Measurements from ENCODE around the gene KATNAL2. TPM values are rescaled to one million over a fixed set of nuclear protein-coding genes. Genes with fewer than 3 reads are reported as not detected.
A peak's percentile ranks its signal among the peaks of the same experiment; 100 is the strongest.
"Not testable (repeated sequence)": the region's sequence is repeated elsewhere in the genome, so short reads cannot be mapped to it uniquely, and the experiment has no call there.

The KATNAL2 gene
- total and polyA plus RNA-seq, 7 experiments from 2014 or later: 1.1 to 2.8 (median 1.7) TPM; not detected in 2

DNA sequence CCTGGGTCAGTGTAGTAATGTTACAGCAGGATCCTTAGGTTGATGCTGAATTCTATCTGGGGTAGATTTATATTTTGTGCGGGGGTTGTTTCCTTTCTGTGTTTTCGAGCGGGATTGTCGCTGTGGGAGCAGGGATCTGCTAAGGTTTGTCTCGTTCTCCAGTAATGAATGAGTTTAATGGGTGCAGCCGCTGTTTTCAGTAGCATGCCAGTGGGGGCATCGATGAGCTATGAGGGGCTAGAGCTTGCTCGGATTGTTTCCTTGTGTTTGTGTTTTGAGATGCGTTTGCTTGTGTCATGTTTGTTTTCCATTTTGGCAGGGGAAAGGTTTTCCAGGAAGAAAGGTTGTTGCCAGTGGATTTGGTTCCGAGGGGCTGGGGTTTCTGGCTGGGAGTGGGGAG lies 48.9 kb downstream of the KATNAL2 start:
- H3K27me3 Mint-ChIP-seq; ATAC-seq; H3K27ac ChIP-seq (ENCODE audit: low read depth, low read length); DNase-seq; H3K4me1 Mint-ChIP-seq; H3K27ac Mint-ChIP-seq; H3K36me3 ChIP-seq (ENCODE audit: control insufficient read depth in 2 of 3, insufficient read depth in 3 of 3, low read length in 3 of 3); H3K9me3 ChIP-seq (ENCODE audit: control insufficient read depth in 2 of 3, low read length in 3 of 3); H3K27me3 ChIP-seq (ENCODE audit: control insufficient read depth in 2 of 2, insufficient read depth in 2 of 2, low read length in 2 of 2); H3K4me1 ChIP-seq (ENCODE audit: control insufficient read depth in 2 of 2, insufficient read depth in 2 of 2, low read length in 2 of 2); H3K4me3 Mint-ChIP-seq; CTCF ChIA-PET; intact Hi-C loops (cut with micrococcal nuclease); POLR2A ChIA-PET; H3K4me3 ChIP-seq (ENCODE audit: low read length); H3K36me3 Mint-ChIP-seq: not testable (repeated sequence)
- H3K9me3 Mint-ChIP-seq: peaks cover 0 to 19% (median 2%) of the 10 kb centered on the region in 11 donors

DNA sequence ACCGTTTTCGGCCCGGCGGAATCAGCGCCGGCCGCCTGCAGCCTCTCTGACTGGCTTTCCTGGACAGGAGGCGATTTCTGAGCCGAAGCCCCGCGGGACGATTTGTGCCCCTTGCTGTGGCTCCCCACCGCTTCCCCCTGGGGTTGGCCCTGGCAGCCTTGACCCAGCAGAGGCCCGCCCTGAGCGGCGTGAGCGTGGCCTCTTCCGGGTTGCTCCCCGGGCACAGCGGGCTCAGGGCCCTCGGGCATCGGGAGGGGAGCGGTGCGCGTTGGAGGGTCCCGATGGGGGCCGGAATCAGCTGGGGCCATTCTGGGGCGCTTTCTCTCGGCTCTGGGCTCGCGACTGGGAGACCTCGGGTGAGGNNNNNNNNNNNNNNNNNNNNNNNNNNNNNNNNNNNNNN lies 52.1 kb downstream of the KATNAL2 start:
- H3K4me1 ChIP-seq (ENCODE audit: control insufficient read depth in 2 of 2, insufficient read depth in 2 of 2, low read length in 2 of 2); H3K4me1 Mint-ChIP-seq; H3K36me3 Mint-ChIP-seq; H3K27me3 Mint-ChIP-seq; ATAC-seq; H3K27ac Mint-ChIP-seq; H3K4me3 ChIP-seq (ENCODE audit: low read length); H3K9me3 ChIP-seq (ENCODE audit: control insufficient read depth in 2 of 3, low read length in 3 of 3); H3K4me3 Mint-ChIP-seq; H3K36me3 ChIP-seq (ENCODE audit: control insufficient read depth in 2 of 3, insufficient read depth in 3 of 3, low read length in 3 of 3); DNase-seq; intact Hi-C loops (cut with micrococcal nuclease); H3K27me3 ChIP-seq (ENCODE audit: control insufficient read depth in 2 of 2, insufficient read depth in 2 of 2, low read length in 2 of 2); POLR2A ChIA-PET; H3K27ac ChIP-seq (ENCODE audit: low read depth, low read length); CTCF ChIA-PET: not testable (repeated sequence)
- H3K9me3 Mint-ChIP-seq: peaks cover 0 to 17% (median 0%) of the 10 kb centered on the region in 11 donors

DNA sequence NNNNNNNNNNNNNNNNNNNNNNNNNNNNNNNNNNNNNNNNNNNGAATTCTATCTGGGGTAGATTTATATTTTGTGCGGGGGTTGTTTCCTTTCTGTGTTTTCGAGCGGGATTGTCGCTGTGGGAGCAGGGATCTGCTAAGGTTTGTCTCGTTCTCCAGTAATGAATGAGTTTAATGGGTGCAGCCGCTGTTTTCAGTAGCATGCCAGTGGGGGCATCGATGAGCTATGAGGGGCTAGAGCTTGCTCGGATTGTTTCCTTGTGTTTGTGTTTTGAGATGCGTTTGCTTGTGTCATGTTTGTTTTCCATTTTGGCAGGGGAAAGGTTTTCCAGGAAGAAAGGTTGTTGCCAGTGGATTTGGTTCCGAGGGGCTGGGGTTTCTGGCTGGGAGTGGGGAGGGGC lies 102.5 kb downstream of the KATNAL2 start:
- H3K36me3 Mint-ChIP-seq; H3K4me3 ChIP-seq (ENCODE audit: low read length); H3K27me3 Mint-ChIP-seq; ATAC-seq; H3K4me3 Mint-ChIP-seq; H3K4me1 ChIP-seq (ENCODE audit: control insufficient read depth in 2 of 2, insufficient read depth in 2 of 2, low read length in 2 of 2); DNase-seq; H3K27ac Mint-ChIP-seq; H3K36me3 ChIP-seq (ENCODE audit: control insufficient read depth in 2 of 3, insufficient read depth in 3 of 3, low read length in 3 of 3); H3K9me3 Mint-ChIP-seq; POLR2A ChIA-PET; H3K9me3 ChIP-seq (ENCODE audit: control insufficient read depth in 2 of 3, low read length in 3 of 3); H3K27me3 ChIP-seq (ENCODE audit: control insufficient read depth in 2 of 2, insufficient read depth in 2 of 2, low read length in 2 of 2); H3K4me1 Mint-ChIP-seq; CTCF ChIA-PET; intact Hi-C loops (cut with micrococcal nuclease); H3K27ac ChIP-seq (ENCODE audit: low read depth, low read length): not testable (repeated sequence)

DNA sequence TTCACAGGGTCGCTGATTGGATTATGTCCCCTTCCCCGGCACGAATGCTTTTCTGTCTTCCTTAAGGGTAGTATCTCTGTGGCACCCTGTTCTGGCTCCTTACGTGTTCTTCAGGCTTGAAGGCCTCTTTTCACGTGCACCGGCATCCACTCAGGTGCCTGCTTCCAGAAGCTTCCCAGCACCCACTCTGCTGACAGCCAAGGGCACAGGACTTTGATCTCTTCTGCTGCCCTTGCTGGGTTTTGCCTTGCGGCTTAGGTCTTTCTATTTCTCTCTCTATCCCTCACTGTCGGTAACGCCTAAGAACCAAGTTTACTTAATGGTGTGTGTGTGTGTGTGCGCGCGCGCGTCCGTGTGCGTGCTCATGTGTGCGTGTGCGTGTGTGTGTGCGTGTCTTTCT lies 103.4 kb downstream of the KATNAL2 start:
- CTCF ChIA-PET; H3K27ac Mint-ChIP-seq; H3K4me3 ChIP-seq (ENCODE audit: low read length); H3K9me3 ChIP-seq (ENCODE audit: control insufficient read depth in 2 of 3, low read length in 3 of 3); H3K27ac ChIP-seq (ENCODE audit: low read depth, low read length); H3K4me3 Mint-ChIP-seq; POLR2A ChIA-PET; H3K27me3 ChIP-seq (ENCODE audit: control insufficient read depth in 2 of 2, insufficient read depth in 2 of 2, low read length in 2 of 2); H3K36me3 ChIP-seq (ENCODE audit: control insufficient read depth in 2 of 3, insufficient read depth in 3 of 3, low read length in 3 of 3); intact Hi-C loops (cut with micrococcal nuclease); H3K4me1 ChIP-seq (ENCODE audit: control insufficient read depth in 2 of 2, insufficient read depth in 2 of 2, low read length in 2 of 2); DNase-seq; H3K4me1 Mint-ChIP-seq; H3K27me3 Mint-ChIP-seq; H3K36me3 Mint-ChIP-seq; H3K9me3 Mint-ChIP-seq: not testable (repeated sequence)
- ATAC-seq: peak; percentile 3

DNA sequence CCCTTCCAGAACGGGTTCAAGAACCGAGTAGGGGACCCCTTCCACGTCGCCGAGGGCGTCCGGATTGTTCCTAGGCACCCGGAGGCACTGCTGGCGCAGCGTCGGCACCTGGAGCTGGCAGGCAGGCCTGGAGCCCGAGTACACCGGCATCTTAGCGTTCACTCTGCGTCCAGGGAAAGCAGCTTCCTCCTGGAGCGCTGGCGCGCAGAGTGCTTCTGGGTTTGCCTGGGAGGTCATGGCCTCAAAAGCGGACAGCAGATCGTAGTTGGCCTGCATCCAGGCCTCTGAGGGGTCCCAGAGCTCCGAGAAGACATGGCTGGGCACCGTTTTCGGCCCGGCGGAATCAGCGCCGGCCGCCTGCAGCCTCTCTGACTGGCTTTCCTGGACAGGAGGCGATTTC lies 105.4 kb downstream of the KATNAL2 start:
- H3K27ac Mint-ChIP-seq; POLR2A ChIA-PET; intact Hi-C loops (cut with micrococcal nuclease); H3K36me3 ChIP-seq (ENCODE audit: control insufficient read depth in 2 of 3, insufficient read depth in 3 of 3, low read length in 3 of 3); H3K4me1 Mint-ChIP-seq; H3K9me3 ChIP-seq (ENCODE audit: control insufficient read depth in 2 of 3, low read length in 3 of 3); H3K27ac ChIP-seq (ENCODE audit: low read depth, low read length); DNase-seq; ATAC-seq; H3K9me3 Mint-ChIP-seq; H3K4me3 Mint-ChIP-seq; CTCF ChIA-PET; H3K4me3 ChIP-seq (ENCODE audit: low read length); H3K27me3 ChIP-seq (ENCODE audit: control insufficient read depth in 2 of 2, insufficient read depth in 2 of 2, low read length in 2 of 2); H3K36me3 Mint-ChIP-seq; H3K27me3 Mint-ChIP-seq; H3K4me1 ChIP-seq (ENCODE audit: control insufficient read depth in 2 of 2, insufficient read depth in 2 of 2, low read length in 2 of 2): not testable (repeated sequence)

DNA sequence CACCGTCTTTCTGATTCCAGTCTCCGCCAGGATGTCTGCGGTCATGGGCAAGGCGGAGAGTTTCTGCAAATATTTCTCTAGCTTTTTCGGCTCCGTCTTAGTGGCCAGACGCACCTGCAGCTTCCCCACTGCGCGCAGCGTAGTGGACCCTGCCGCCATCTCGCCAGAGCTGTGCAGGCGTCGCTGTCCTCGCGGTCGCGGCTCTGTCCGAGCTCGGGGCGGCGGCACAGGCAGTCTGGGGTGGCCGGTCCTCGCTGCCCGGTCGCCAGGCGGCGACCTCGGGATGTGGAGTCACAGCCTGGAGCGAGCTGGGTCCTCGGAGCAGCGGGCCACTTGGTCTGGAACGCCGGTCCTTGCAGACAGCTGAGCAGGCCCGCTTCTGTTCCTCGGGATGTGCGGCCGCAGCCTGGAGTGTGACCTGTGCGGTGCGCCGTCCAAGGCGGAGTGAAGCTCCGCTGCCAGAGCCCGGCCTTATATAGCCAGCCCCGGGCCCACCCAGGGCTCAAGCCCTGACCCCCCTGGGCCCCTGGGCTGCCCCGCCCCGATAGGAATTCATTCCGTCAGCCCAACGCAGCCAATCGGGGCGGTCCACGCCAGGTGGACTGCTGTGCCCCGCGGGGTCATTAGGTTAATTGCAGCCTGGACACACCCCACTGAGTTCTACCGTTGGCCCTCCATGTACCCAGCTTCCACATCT lies 106.5 kb downstream of the KATNAL2 start:
- POLR2A ChIA-PET; H3K27me3 ChIP-seq (ENCODE audit: control insufficient read depth in 2 of 2, insufficient read depth in 2 of 2, low read length in 2 of 2); H3K4me3 ChIP-seq (ENCODE audit: low read length); H3K4me1 Mint-ChIP-seq; DNase-seq; H3K27ac Mint-ChIP-seq; H3K36me3 Mint-ChIP-seq; H3K4me1 ChIP-seq (ENCODE audit: control insufficient read depth in 2 of 2, insufficient read depth in 2 of 2, low read length in 2 of 2); H3K9me3 ChIP-seq (ENCODE audit: control insufficient read depth in 2 of 3, low read length in 3 of 3); H3K27me3 Mint-ChIP-seq; H3K36me3 ChIP-seq (ENCODE audit: control insufficient read depth in 2 of 3, insufficient read depth in 3 of 3, low read length in 3 of 3); H3K27ac ChIP-seq (ENCODE audit: low read depth, low read length); H3K4me3 Mint-ChIP-seq; CTCF ChIA-PET; intact Hi-C loops (cut with micrococcal nuclease); H3K9me3 Mint-ChIP-seq: not testable (repeated sequence)
- peak; percentile 35 for ATAC-seq

DNA sequence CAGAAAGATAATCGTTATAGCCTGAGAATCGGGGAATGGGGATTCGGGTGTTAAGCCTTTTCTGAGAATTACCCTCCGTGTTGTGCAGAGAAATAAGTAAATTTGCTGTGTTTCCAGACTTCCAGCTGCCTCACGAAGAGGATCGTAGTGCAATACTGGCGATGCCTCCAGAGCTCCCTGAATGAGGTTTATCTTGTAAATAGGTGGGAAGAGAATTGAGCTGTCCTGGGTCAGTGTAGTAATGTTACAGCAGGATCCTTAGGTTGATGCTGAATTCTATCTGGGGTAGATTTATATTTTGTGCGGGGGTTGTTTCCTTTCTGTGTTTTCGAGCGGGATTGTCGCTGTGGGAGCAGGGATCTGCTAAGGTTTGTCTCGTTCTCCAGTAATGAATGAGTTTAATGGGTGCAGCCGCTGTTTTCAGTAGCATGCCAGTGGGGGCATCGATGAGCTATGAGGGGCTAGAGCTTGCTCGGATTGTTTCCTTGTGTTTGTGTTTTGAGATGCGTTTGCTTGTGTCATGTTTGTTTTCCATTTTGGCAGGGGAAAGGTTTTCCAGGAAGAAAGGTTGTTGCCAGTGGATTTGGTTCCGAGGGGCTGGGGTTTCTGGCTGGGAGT lies 108.3 kb downstream of the KATNAL2 start:
- ATAC-seq: peak; percentile 21
- POLR2A ChIA-PET; H3K27me3 Mint-ChIP-seq; H3K36me3 Mint-ChIP-seq; intact Hi-C loops (cut with micrococcal nuclease); H3K4me1 Mint-ChIP-seq; H3K4me3 ChIP-seq (ENCODE audit: low read length); H3K36me3 ChIP-seq (ENCODE audit: control insufficient read depth in 2 of 3, insufficient read depth in 3 of 3, low read length in 3 of 3); H3K4me1 ChIP-seq (ENCODE audit: control insufficient read depth in 2 of 2, insufficient read depth in 2 of 2, low read length in 2 of 2); H3K4me3 Mint-ChIP-seq; H3K27ac Mint-ChIP-seq; CTCF ChIA-PET; H3K9me3 Mint-ChIP-seq; DNase-seq; H3K27ac ChIP-seq (ENCODE audit: low read depth, low read length); H3K9me3 ChIP-seq (ENCODE audit: control insufficient read depth in 2 of 3, low read length in 3 of 3); H3K27me3 ChIP-seq (ENCODE audit: control insufficient read depth in 2 of 2, insufficient read depth in 2 of 2, low read length in 2 of 2): not testable (repeated sequence)
